Skeletal muscle cell (primary cell): ENCODE data around the gene MIER3.
"Not testable (repeated sequence)": the region's sequence is repeated elsewhere in the genome, so short reads cannot be mapped to it uniquely, and the experiment has no call there.

Experiments used
- DNase-seq: peaks from one replicate; pipeline ENCODE4 v3.0.0-alpha.2; 2010; ENCODE audit warnings: low read depth
- H3K4me3 ChIP-seq: 2 replicates; pipeline ENCODE4 v1.5.1; 2011; ENCODE audit warnings: low read depth, mild to moderate bottlenecking, control low read depth, low read length, moderate library complexity

The MIER3 gene, protein sequence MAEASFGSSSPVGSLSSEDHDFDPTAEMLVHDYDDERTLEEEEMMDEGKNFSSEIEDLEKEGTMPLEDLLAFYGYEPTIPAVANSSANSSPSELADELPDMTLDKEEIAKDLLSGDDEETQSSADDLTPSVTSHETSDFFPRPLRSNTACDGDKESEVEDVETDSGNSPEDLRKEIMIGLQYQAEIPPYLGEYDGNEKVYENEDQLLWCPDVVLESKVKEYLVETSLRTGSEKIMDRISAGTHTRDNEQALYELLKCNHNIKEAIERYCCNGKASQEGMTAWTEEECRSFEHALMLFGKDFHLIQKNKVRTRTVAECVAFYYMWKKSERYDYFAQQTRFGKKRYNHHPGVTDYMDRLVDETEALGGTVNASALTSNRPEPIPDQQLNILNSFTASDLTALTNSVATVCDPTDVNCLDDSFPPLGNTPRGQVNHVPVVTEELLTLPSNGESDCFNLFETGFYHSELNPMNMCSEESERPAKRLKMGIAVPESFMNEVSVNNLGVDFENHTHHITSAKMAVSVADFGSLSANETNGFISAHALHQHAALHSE

GRCh38 chr5:56951946-56952691 lies at the start of gene MIER3:
Gene MIER3, minus strand, starts transcription at chr5:56952123. Its CDS starts 21 bp downstream, at chr5:56952102.
- peak; percentile 31 for DNase-seq
- peak within 1 kb of the TSS; percentile 94 for H3K4me3 ChIP-seq

DNA sequence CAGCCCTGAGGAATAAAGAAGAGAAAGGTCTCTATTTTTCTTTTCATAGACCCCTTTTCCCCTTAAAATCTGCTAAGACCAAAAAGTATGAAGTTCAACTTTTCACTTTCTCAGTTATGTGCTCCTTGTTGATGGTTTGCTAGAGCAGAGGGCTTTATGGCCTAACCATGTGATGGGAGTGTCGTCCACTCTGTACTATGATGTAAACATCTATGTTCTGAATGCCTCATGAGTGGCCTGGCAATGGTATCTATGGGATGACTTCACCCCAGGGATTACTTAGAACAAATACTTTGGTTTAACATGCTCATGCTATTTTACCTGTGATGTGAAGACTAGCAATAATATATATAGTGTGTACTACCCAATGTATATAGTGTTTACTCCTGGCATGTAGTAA lies 43.7 kb upstream of the MIER3 start:
- no peak overlapping the region for H3K4me3 ChIP-seq
- DNase-seq: no peak

DNA sequence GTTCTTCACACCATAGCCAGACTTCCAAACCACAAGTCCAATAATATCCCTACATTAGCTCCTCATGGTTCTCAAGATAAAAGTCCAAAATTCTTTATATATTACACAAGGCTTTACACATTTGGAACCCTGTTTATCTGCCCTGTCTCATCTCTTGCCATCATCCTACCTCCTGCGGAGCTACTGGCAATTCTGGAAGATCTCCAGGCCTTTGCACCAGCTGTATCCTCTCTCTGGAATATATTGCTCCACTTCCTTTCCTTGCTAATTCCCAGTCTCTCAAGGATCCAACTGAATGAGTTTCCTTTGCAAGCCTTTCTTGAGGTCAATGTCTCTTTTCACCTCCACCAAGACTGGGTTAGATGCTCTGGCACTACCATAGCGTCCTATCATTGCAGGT lies 41.3 kb upstream of the MIER3 start:
- no peak overlapping the region for H3K4me3 ChIP-seq
- DNase-seq: no peak

GRCh38 chr5:56989676-56990075 lies 37.8 kb upstream of the MIER3 start:
- no peak overlapping the region for H3K4me3 ChIP-seq
- DNase-seq: no peak

GRCh38 chr5:56988490-56988889 lies 36.6 kb upstream of the MIER3 start:
- DNase-seq: no peak
- H3K4me3 ChIP-seq: no peak overlapping the region

- no peak for DNase-seq
- no peak overlapping the region for H3K4me3 ChIP-seq
These were observed 35.2 kb upstream of the MIER3 start for GRCh38 chr5:56987171-56987570.

DNA sequence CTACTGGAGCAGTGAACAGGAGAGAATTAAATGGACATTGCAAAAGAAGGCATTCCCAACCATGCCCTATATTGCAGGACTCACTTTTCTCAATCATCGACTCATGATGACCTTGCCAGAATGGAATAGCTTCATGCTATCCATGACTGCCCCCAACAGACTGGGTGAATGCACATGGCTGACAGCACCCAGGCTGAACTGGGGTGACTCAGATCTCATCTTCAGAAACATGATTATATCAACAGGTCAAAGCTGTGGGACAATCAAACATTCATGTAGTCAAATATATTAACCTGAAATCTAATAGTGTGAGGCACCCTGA lies 34.7 kb upstream of the MIER3 start:
- DNase-seq: no peak
- no peak overlapping the region for H3K4me3 ChIP-seq

DNA sequence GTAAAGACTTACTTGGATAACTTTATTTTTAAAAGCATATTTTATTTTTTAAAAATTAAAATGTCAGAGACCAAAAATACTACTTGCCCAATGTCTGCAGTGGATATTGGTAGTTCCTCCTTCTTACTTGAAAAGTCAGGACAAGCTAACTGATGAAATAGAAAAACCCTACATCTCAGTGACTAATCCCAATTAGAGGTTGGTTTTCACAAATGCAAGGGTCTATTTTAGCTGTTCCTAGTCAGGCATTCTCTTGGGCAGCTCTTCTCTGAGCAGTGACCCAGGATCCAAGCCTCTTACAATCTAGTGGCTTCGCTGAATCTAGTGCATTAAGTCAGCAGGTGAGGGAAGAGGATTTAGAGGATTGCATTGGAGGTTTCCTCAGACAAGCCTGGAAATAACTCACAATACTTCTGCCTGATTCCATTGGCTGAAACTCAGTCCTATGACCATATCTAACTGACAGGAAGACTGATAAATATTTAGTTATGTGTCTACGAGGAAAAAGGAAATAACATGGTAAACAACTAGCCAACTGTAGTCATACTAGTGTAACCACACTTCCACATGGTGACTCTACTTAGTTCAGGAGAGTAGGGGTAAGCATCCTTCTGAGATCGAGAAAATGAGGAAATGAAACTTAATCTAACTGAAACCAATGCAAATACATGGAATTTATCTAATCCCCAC lies 34.2 kb upstream of the MIER3 start:
- no peak for DNase-seq
- no peak overlapping the region for H3K4me3 ChIP-seq

DNA sequence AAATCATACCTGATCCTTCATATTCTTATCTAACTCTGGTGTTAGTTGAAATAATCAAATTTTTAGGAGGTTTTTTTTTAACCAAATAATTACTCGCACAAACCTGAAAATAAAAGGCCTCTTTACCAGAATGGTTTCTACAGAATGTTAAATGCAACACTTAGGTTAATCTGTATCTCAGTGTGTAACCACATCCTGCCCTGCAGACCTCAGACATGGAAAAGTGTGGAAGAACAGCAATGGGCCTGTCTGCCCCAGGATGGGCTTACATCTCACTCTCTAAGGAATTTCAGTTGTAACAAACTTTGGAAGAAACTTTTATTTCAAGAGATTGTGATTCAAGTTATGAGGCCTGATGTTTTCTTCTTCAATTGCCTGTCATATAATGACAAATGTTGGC lies 32.5 kb upstream of the MIER3 start:
- DNase-seq: no peak
- no peak overlapping the region for H3K4me3 ChIP-seq

DNA sequence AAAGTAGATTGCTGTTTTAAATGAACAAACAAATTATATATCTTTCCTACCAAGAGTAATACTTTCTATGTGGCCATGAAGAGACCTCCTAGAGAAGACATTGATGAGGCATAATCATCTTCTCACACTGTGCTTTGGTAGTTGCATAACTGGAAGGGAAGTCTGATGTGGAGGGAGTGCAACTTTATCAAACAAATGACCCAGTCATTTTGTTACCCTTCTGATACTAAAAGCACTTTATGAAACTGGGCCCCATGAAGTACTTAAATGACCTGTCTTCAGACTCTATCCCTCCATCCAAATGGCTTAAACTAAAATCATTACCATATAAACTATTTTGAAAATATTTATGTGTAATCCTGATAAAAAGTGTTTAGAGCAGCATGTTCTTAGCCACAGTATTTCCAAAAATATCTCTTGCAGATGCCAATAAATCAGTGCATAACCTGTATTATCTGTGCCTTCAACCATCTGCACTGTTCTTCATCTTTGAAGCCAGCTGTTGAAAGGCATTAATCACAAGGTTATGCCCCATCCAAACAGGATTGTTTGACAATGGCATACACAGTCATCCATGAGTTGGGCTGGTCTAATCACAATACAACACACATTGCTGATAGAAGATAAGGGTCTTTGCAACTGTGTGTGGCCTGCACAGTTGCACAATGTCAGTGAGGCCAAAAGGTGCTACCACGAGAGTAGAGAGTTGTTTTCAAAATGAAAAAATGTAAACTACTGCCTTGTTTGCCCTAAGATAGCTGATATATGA lies 31.9 kb upstream of the MIER3 start:
- DNase-seq: no peak

GRCh38 chr5:56981548-56982315 lies 29.8 kb upstream of the MIER3 start:
- DNase-seq: no peak
- H3K4me3 ChIP-seq: no peak overlapping the region

More for the DNA sequence above, 31.9 kb upstream of the MIER3 start:
- no peak overlapping the region for H3K4me3 ChIP-seq

DNA sequence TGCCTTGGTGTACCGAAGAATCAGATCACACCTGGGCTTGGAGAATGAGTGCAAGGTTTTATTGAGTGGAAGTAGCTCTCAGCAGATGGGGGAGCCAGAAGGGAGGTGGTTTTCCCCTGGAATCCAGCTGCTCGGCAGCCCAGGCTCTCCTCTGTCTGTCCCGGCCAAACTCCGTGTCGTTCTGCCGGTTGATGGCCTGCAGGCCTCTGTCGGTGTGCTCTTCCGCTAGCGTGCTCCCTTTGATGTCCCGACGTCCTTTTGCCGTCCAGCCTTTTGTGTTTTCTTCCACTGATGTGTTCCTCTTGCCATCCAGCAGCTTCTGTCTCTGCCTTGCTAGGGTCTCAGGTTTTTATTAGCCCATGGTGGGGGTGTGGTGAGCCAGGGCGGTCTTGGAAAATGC lies 28.0 kb upstream of the MIER3 start:
- H3K4me3 ChIP-seq: no peak overlapping the region
- no peak for DNase-seq

DNA sequence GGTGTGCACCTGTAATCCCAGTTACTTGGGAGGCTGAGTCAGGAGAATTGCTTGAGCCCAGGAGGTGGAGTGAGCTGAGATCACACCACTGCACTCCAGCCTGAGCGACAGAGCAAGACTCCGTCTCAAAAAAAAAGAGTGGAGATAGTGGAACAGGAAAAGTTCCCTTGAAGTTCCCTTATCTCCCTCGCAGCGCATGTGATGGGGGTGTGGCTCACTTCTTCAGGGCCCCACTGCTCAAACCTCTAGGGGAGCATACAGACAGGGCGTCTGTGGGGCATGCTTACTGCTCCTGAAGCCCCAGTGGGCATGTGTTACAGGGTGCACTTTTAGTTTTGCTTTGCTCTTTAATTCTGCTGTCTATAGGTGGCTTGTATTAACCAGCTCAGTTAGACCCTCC lies 27.6 kb upstream of the MIER3 start:
- DNase-seq, H3K4me3 ChIP-seq: not testable (repeated sequence)

GRCh38 chr5:56977822-56978221 lies 25.9 kb upstream of the MIER3 start:
- DNase-seq: no peak
- no peak overlapping the region for H3K4me3 ChIP-seq

DNA sequence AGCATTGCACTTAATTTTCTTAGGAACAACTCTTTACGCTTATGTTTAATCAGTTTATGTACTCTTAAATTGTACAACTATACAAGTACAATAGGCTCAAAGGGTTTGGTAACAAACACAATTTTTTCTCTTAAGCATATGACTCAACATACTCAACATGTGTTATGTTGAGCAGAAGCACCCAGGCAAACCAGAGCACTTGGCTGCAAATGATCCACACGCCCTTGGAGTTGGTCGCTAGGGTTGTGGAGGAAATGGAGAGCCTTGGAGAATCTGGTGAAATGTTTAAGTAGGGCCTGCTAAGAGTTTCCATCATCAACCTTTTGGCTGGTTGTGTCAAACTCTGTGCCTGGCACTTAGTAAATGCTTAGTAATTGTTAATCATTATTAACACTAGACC lies 25.1 kb upstream of the MIER3 start:
- no peak overlapping the region for H3K4me3 ChIP-seq
- DNase-seq: no peak

DNA sequence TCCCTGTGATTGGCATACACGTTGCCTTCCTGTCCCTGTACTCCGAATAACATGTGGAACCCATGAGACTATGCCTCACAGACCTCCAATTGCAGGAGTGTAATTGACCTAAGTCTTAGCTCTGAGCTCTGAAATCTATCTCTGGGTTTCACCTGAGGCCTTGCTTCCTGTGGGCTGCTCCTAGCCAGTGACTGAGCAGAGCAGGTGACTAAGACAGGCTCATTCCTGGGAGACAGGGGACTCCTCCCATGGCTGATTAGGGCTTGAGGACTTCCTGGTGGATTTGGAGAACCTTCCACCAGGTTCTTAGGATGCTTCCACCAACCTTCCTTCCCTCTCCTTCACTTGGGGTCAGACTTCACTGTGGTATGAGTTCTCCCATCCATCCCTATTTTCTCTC lies 22.3 kb upstream of the MIER3 start:
- no peak overlapping the region for H3K4me3 ChIP-seq
- no peak for DNase-seq

DNA sequence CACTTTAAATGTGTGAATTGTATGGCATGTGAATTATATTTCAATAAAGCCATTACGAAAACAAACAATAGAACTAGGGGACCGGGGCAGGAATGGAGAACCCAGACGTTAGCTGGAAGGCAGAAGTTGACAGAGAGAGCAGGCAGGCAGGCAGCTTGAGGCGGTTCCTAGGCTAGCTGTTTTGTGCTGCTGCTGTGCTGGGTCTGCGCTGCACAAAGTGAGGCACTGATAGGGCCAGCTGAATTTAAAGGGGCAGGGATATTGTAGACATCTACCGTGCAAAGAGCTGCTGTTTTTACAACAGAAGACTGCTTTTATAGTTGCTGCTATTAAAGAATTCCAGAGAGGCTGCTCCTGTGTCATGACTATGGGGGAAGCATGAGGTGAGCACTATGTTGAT lies 21.6 kb upstream of the MIER3 start:
- no peak for DNase-seq
- H3K4me3 ChIP-seq: no peak overlapping the region

DNA sequence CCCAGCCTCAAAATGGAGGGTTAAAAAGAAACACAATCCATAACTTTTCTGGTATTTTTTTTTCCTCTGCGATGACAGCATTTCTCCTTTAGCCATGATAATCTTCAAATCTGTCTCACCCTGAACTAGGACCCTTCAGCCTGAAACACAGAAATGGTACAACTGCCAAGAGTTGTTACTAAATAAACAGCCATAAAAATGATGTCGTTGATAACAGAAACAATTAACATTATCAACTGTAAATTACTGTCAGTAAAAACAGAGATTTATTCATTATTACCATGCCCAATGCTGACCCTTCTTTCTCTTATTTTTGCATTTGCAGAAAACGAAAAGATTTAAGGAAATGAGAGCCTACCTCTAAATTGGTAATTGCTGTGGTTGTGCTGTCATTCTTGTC lies 19.4 kb upstream of the MIER3 start:
- no peak for DNase-seq
- H3K4me3 ChIP-seq: no peak overlapping the region

GRCh38 chr5:56964173-56964572 lies 12.2 kb upstream of the MIER3 start:
- DNase-seq: no peak
- H3K4me3 ChIP-seq: no peak overlapping the region
